HG02870 (cell line): ENCODE results near the gene OR51T1.
"Not testable (repeated sequence)": the region's sequence is repeated elsewhere in the genome, so short reads cannot be mapped to it uniquely, and the experiment has no call there.

Experiments used
- ATAC-seq: cut with Tn5 transposase; IDR thresholded peaks from one replicate; pipeline ENCODE4 v1.9.1; 2021; ENCODE audit warnings: mild to moderate bottlenecking, moderate library complexity; ENCODE audit not compliant: unreplicated experiment

OR51T1 gene, protein sequence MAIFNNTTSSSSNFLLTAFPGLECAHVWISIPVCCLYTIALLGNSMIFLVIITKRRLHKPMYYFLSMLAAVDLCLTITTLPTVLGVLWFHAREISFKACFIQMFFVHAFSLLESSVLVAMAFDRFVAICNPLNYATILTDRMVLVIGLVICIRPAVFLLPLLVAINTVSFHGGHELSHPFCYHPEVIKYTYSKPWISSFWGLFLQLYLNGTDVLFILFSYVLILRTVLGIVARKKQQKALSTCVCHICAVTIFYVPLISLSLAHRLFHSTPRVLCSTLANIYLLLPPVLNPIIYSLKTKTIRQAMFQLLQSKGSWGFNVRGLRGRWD

DNA sequence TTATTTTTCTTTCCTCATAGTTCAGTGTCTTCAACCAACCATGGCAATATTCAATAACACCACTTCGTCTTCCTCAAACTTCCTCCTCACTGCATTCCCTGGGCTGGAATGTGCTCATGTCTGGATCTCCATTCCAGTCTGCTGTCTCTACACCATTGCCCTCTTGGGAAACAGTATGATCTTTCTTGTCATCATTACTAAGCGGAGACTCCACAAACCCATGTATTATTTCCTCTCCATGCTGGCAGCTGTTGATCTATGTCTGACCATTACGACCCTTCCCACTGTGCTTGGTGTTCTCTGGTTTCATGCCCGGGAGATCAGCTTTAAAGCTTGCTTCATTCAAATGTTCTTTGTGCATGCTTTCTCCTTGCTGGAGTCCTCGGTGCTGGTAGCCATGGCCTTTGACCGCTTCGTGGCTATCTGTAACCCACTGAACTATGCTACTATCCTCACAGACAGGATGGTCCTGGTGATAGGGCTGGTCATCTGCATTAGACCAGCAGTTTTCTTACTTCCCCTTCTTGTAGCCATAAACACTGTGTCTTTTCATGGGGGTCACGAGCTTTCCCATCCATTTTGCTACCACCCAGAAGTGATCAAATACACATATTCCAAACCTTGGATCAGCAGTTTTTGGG is at the start of gene OR51T1:
OR51T1 (plus strand) TSS at position 41 of the 641 bp plus-strand sequence; CDS start at position 41, 0 bp downstream.
- no peak for ATAC-seq

DNA sequence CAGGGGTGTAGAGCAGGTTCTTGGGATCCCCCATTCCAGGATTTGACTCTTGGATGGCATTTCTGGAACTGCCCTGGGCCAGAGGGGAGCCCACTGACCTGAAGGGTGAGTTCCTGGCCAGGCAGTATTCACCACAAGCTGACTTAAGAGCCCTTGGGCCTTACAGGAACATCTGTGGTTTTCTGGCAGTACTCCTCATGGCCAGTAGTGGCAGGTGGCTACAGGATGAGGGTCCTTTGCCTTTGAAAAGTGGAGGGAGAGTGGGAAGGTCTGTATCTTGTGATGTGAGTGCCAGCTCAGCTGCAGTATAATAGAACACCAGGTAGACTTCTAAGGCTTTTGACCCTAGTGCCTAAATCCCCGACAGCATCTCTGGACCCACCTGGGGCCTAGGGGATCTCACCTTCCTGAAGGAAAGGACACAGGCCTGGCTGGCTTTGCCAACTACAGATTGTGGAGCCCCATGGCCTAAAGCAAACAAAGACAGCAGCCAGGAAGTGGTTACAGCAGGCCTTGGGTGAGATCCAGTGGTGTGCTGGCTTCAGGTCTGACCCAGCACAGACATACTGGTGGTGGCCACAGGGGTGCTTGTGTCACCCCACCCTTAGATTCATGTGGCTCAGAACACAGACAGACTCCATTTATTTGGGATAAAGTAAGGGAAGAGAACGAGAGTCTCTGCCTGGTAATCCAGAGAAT is 41.7 kb upstream of the OR51T1 start:
- ATAC-seq: no peak

DNA sequence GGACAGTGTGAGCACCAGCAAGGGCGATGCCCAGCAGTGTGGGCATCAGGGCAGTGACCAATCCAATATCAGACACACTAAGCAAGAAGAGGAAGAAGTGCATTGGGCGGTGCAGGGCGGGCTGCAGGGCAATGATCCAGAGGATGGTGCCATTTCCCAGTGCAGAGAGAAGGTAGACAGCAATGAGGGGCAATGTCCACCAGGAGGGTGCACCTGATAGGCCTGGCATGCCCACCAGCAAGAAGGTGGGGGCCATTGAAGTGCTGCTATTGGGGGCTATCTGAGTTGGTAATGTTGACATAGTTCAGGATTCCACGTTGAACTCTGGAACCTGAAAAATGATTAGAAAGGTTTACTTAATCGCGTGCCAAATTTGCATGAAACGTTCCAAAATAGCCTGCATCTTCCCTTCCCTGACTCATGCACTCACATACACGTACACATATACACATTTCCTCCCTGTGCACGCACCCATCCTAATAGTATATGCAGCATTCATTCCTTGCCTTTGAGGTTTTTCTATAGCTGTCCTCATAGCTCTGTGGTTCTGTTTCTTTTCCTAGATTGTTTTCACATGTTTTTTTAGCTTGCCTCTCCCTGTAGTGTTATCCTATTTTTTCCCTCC is 32.7 kb upstream of the OR51T1 start, which contains the start of gene OR51S1:
OR51S1 (minus strand) TSS at position 301 of the 625 bp plus-strand sequence; CDS start at position 301, 0 bp downstream.
- no peak for ATAC-seq

DNA sequence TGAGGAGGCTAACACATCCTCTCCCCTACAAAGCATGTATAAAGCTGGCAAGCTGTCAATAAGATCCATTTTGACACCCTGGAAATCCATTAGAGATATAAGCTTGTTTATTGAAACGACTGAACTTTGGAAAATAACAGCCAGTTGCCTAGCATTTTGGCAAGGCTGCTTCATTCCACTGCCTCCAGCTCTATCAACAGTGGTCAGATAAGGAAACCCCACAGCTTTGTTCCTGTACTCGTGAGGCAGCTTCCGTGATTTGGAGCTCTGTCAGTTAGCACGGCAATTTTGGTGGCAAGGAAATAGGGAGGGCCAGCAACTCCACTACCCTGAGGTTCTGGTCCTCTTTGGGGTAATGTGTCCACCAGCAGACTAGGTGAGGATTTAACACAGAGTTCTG is 30.7 kb upstream of the OR51T1 start:
- no peak for ATAC-seq

DNA sequence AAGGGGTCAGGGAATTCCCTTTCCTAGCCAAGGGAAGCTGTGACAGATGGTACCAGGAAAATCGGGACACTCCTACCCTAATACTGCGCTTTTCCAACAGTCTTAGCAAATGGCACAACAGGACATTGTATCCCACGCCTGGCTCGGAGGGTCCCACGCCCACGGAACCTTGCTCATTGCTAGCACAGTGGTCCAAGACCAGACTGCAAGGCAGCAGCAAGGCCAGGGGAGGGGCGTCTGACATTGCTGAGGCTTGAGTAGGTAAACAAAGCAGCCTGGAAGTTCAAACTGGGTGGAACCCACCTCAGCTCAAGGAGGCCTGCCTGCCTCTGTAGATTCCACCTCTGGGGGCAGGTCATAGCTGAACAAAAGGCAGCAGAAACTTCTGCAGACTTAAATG is 27.4 kb upstream of the OR51T1 start:
- ATAC-seq: not testable (repeated sequence)

DNA sequence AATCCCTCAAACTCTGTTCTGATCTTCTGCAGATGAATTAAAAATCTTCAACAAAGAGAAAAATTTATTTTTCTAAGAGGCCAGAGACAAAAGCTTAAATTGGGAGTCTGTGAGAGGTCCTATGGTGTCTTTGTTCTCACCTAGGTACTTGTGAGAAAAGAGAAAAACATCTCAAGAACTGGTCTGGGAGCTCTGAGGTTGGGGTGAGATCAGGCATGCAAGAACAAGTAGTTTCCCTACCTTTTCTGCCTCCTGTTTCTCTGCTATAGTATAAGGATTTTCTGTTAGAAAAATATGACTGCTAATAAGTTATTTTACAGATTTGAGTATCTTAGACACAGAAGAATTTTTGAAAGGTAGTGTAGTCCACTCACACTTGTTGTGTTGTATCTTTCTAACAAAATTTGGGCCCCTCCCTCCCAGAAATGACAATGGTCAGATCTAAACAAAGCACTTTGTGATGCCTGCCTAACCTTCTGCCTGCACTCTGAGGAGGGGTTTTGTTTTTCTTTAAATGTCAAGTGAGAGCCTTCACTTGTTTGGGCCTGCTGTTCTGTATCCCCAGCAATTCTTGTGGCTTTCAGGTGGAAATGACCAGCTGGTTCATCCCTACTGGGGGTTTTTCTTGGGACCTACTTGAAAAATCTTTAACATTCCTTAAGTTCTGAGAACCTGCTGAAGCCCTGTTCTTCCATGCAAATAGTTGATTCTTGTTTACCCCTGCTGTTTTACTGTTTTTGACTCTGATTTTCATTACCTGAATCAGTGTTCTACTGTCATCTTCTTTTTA is 19.1 kb upstream of the OR51T1 start:
- ATAC-seq: no peak

DNA sequence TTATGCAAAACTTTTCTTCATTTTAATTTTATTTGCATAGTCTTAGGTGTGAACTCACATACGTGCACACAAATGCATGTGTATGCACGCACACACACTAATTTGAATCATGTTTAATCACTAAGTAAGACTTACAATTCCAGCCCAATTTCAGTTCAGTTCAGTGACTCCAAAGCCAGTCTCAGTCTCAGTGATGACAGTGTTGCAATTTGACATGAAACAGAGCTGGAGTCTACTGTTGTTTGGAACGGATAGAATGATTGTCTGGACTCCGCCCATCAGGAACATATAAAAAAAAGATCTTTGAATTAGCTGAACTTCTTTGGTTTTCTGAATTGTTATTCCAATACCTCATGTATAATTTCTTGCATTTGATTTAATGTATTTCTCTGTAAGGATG is 17.8 kb upstream of the OR51T1 start:
- no peak for ATAC-seq

DNA sequence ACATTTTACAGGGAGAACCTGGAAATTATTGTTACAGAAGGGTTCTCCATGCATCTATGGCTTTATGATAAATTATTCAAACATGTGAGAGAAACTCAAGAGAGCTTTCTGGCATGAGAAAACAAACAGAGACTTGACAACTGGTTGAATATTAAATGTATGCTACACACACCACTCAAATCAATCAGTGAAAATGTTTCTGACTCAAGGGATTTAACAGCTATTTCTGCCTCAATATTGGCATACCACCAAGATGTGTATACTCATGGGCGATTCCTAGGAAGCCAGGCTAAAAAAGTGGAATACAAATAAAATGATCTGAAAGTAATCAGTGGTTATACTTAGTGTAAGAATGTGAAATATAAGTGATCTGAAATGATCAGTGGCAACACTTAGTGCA is 15.8 kb upstream of the OR51T1 start:
- ATAC-seq: no peak

DNA sequence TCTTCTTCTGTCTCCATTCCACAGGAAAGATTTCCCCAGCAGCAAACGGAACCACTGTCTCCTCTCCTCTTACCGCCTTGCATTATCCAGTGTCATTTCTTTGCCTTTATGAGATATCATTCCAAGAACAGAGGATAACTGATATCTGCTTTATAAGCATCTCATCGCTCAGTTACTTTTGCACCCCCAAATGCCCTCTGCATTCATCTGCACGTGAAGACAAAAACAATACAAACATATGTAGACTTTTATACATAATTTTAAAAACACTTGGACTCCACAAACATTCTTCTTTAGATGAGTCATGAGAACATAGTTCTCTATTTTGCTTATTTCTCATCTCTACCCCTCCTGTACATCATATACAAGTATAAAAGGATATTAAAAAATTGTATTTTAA is 512 bp upstream of the OR51T1 start:
- no peak for ATAC-seq

DNA sequence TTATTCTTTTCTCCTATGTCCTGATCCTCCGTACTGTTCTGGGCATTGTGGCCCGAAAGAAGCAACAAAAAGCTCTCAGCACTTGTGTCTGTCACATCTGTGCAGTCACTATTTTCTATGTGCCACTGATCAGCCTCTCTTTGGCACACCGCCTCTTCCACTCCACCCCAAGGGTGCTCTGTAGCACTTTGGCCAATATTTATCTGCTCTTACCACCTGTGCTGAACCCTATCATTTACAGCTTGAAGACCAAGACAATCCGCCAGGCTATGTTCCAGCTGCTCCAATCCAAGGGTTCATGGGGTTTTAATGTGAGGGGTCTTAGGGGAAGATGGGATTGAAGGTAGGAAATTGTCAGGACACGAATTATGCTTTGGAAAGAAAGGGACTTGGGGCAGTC is 843 bp downstream of the OR51T1 start:
- ATAC-seq: no peak

DNA sequence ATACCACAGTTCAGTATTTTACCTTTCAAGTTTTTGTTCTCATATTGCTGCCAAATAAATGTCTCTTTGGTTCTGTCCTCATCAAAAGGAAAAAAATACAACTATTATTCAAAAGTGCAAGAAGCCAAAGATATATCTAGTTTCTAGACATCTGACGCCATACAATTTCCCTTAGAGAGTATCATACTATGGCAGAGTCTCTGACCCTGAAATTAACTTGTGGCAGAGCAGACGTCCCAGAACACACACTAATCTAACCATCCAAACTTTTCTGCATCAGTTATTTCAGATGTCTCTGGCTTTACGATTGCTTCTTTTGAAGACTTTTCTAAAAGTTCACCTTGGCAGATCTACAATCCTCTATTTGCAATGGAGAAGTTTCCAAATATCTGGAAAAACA is 2.7 kb downstream of the OR51T1 start:
- ATAC-seq: no peak

DNA sequence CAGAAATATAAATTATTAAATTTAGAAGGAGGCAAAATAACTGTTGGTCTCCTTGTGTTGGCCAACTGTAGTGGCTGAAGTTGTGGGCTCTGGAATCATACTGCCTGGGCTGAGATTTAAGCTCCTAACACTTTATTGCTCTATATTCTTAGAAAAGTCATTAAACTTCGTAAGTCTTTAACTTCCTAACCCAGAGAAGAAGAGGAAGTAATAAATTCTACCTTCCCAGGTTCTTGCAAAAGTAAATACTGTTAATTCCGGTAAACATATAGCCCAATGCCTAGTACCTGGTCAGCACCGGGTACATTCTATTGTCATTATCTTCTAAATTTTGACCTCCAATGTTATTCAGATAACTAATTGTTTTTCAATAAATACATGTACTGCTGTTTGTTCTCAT is 4.5 kb downstream of the OR51T1 start:
- ATAC-seq: no peak

DNA sequence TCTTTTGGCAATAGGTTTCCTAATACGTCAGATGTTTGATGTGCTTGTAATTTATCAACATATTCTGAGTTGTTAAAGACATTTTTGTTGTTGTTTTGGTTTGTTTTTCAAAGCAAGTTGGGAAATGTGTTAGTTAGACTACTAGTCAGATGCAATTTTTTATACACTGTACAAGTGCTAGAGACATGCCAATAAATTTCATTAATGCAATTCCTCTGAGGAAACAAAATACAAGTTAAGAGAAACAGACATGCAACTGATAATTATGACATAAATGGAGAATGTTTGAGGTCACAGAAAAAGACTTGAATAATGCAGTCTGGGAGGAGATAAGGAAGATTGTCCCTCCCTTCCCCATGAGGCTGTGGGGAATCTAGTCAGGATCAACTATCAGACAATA is 5.9 kb downstream of the OR51T1 start:
- no peak for ATAC-seq

DNA sequence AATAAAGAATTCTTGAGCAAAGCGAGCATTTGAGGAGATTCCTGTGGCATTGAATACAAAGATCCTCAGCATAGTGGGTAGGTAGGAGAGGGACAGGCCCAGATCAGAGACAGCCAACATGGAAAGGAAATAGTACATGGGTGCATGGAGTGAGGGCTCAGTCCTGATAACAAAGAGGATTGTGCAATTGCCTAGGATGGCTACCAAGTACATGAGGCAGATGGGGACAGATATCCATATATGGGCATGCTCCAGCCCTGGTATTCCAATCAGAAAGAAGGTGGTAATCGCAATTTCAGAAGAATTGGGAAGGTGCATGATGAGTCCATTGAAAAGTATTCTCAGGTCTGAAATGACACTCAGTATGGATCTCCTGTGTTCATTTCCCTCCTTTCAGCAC is 8.6 kb downstream of the OR51T1 start:
- no peak for ATAC-seq

DNA sequence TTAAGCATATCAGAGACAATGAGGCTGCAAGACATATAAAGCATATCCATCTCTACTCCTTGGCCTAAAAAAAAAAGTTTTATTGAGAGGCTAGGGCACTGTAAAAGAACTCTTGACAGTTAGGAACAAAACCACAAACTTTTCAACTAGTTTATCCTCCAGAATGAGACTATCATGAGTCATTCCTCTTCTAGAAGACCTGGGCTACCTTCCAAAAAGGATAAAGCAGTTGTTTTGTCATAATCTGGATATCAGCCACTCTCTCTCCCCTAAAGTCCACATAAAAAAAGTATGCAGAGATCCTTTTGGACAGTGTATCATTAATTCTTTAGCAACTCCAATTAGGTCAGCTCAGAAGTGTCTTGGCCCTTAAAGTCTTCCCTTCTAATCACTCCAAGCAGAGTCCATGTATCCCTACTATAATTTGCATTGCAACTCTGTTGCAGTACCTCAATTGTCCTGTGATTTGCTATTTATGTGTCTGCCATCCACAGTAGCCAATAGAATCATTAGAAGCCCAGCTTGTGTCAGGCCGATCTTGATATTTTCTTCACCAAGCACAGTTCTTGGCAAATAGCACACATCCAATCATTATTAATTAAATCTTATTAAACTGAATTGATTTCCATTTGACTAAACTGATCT is 10.4 kb downstream of the OR51T1 start:
- ATAC-seq: no peak

DNA sequence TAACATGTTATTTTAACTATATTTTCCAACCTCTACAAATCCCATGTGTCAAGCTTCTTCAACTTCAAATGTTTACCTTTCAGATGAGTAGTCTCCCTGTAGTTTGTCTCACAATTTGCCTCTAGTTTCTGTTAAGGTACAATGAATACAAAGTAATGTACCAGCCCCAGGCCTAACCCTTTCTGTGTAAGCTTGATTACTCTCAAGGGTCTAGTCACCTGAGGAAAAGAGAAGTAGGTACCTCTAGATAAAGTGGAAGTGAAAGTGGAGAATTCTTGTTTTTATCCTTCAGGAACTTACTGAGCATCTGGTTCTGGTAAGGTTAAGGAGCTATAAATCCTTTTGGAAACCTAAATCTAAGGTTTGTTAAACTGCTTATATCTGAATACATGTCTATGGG is 21.8 kb downstream of the OR51T1 start, which contains the start of gene OR51A7:
OR51A7 (plus strand) TSS at position 300 of the 400 bp plus-strand sequence. CDS start 3,587 bp downstream, outside the sequence.
- no peak for ATAC-seq

DNA sequence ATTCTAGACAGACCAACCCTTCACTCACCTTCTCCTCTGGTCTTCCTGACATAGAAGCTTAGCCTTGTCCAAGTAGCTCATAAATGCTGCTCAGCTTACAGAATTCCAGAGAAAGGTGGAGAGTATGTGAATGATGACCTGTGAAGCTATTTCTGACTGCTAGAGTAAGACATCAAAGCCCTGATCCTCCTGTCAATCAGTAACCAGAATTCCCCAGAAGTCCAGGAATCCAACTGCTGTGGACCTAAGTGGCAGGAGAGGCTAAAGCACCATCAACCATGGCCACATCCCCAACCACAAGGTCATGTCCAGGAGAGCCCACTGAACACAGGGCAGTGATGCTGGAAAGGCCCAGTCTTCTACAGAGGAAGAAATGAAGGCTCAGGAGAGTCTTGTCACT is 34.9 kb downstream of the OR51T1 start:
- no peak for ATAC-seq

DNA sequence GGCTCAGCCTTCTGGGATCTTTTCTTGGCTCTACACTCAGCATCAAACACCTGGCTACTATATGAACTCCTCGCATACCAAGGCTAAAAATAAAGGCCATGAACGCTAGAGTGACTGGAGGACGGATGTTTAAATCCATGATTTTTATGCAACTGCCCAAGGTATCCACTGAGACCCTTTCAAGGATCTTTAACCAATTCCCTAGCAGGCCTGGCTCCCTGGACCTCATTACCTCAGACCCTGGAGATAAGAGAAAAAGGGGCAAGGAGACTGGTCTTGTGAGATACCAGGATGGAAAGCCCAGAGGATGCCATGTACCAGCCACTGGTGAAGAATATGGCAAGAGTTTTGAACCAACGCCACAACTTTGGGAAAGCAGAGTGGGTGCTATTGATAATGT is 37.5 kb downstream of the OR51T1 start, which contains the start of gene OR51G2:
OR51G2 (minus strand) TSS at position 101 of the 400 bp plus-strand sequence. CDS start 3,687 bp downstream, outside the sequence.
- ATAC-seq: no peak

DNA sequence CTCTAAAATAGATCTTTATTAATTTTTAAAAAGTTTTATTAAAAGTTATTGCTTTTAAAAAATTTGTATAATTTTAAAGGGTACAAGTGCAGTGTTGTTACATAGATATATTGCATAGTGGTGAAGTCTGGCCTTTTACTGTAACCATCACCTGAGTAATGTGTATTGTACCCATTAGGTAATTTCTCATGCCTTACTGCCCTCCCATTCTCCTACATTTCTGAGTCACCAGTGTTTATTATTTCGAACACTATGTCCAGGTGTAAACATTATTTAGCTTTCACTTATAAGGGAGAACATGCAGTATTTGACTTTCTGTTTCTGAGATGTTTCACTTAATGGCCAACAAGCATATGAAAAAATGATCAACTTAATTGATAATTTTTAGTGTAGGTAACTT is 40.1 kb downstream of the OR51T1 start:
- ATAC-seq: no peak

DNA sequence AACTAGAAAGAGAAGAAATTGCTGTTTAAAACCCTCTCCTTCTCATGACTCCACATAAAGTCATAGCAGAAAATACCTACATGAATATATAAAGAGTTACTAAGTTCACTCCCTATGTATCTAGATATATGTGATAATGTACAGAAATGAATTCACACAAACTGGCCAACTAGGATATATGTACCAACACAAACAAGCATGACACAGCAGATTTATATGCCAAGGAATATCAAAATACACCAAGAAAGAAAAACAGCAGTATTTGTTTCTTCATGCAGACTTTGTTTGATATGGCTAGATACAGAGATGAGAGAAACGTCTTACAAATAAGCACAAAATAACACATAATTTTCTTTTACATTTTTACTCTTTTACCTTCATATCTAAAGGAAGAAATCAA is 40.6 kb downstream of the OR51T1 start:
- no peak for ATAC-seq
